ENCODE data around the gene BCAT1. TPM values are rescaled to one million over a fixed set of nuclear protein-coding genes. Genes with fewer than 3 reads are reported as not detected.

The BCAT1 gene
- total and polyA plus RNA-seq, 12 donors, result 0.95 to 17.0 (median 2.7) TPM

DNA sequence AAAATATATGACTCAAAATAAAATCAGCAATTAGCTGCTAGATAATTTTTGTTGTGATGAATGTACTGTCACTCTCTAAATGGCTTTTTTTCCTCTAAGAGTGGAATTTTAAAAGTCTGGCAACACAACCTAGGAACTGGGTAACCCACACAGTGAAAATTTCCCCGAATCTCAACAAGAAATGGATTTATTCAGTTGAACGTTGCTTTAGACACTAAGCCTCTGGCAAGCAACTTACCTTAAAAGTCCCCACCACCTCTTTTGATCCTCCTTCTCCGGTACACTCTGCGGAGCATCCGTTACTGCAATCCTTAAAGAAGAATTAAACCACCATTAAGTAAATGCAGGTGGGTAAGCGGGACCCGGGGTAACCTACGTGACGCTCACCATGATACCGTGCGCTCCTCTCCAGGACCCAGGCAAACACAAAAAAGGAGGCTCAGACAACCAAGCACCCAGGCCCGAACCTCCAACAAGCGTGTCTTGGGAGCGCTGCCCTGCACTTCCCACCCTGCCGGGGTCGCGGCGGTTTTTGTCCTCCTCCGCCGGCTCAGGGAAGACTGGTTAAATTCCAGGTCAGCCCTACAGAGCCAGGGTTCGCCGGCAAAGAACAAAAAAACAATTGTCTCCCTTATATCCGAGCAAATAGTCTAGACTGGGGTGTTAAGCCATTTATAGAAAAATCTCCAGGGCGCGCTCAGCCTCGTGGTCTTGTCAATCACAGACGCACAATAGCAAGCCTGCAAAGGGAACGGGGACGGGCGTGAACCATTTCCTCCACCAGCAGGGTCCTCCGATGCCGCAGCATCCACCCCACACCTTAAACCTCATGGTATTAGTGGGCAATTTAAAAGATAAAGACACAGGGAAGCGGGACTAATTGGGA lies 47.1 kb downstream of the BCAT1 start:
- peak overlapping the region in 3 of 10 donors; percentile 9 to 91 (median 29) for H3K27ac ChIP-seq
- peak in 5 of 8 donors; percentile 20 to 26 (median 24) for ATAC-seq
- peaks cover 8 to 45% (median 33%) of the 10 kb centered on the region in 7 donors for H3K27me3 ChIP-seq

DNA sequence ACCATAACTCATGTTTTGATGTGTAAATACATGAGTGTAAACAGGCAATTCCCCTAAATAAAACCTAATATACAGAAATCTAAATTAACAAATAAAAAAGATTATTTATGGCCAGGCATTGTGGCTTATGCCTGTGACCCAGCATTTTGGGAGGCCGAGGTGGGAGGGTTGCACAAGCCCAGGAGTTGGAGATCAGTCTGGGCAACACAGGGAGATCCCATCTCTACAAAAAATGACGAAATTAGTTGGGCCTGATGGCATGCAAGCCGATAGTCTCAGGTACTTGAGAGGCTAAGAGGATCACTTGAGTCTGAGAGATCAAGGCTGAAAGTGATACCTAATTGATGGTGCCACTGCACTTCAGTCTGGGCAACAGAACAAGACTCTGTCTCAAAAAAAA lies 48.7 kb downstream of the BCAT1 start:
- intact Hi-C loops (cut with DNase I), result no loop called here
- Histone ChIP-seq H3K36me3 (no peaks in the 10 kb centered on the region), H3K4me3 (no peak overlapping the region), H3K27me3 (peaks cover 8 to 36% (median 33%) of the 10 kb centered on the region in 7 donors), H3K9me3 (no peaks in the 10 kb centered on the region), H3K27ac (peak overlapping the region in 1 of 10 donors; percentile 69), H3K4me1 (peaks cover 0 to 61% (median 11%) of the 10 kb centered on the region in 9 donors)
- DNase-seq (no peak), ATAC-seq (no peak)
- TF ChIP-seq, protein P1, sequence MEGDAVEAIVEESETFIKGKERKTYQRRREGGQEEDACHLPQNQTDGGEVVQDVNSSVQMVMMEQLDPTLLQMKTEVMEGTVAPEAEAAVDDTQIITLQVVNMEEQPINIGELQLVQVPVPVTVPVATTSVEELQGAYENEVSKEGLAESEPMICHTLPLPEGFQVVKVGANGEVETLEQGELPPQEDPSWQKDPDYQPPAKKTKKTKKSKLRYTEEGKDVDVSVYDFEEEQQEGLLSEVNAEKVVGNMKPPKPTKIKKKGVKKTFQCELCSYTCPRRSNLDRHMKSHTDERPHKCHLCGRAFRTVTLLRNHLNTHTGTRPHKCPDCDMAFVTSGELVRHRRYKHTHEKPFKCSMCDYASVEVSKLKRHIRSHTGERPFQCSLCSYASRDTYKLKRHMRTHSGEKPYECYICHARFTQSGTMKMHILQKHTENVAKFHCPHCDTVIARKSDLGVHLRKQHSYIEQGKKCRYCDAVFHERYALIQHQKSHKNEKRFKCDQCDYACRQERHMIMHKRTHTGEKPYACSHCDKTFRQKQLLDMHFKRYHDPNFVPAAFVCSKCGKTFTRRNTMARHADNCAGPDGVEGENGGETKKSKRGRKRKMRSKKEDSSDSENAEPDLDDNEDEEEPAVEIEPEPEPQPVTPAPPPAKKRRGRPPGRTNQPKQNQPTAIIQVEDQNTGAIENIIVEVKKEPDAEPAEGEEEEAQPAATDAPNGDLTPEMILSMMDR (IDR thresholded peaks at IDR 0.05), result no peak
- 72 to 82% methylated on average over 3 of the region's 3 CpGs for WGBS, 2 donors

More for the DNA sequence above, 47.1 kb downstream of the BCAT1 start:
- H3K4me3 ChIP-seq, result peak overlapping the region in 8 of 10 donors; percentile 38 to 69 (median 60)
- intact Hi-C loops (cut with DNase I), result no loop called here
- WGBS, 2 donors, result 26 to 33% methylated on average over 33 of the region's 33 CpGs
- TF ChIP-seq, protein P1 (IDR thresholded peaks at IDR 0.05), result no peak
- DNase-seq, result no peak
- no peaks in the 10 kb centered on the region for H3K36me3 ChIP-seq
- H3K4me1 ChIP-seq, result peaks cover 0 to 59% (median 11%) of the 10 kb centered on the region in 9 donors
- H3K9me3 ChIP-seq, result no peaks in the 10 kb centered on the region

DNA sequence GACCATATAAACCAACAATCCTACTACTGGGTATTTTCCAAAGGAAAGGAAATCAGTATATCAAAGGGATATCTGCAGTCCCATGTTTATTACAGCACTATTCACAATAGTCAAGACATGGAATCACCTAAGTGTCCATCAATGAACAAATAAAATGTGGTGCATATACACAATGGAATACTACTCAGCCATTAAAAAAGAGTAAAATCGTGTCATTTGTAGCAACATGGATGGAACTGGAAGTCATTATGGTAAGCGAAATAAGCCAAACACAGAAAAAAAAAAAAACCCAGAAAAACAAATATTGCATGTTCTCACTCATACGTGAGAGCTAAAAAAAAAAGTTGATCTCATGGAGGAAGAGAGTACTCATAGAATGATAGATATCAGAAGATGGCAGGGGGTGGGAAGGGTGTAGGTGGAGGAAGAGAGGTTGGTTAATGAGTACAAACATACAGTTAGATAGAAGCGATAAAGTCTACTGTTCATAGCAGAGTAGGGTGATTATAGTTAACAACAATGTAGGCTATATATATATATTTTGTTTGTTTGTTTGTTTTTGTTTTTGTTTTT lies 49.3 kb downstream of the BCAT1 start:
- TF ChIP-seq, protein P1 (IDR thresholded peaks at IDR 0.05), result no peak
- H3K36me3 ChIP-seq, result no peaks in the 10 kb centered on the region
- H3K4me1 ChIP-seq, result peaks cover 0 to 61% (median 11%) of the 10 kb centered on the region in 9 donors
- intact Hi-C loops (cut with DNase I), result no loop called here
- H3K4me3 ChIP-seq, result no peak overlapping the region
- ATAC-seq, result no peak
- 96 to 98% methylated on average over 4 of the region's 4 CpGs for WGBS, 2 donors
- peaks cover 8 to 33% (median 30%) of the 10 kb centered on the region in 7 donors for H3K27me3 ChIP-seq
- no peaks in the 10 kb centered on the region for H3K9me3 ChIP-seq
- no peak for DNase-seq
- peak overlapping the region in 1 of 10 donors; percentile 69 for H3K27ac ChIP-seq

DNA sequence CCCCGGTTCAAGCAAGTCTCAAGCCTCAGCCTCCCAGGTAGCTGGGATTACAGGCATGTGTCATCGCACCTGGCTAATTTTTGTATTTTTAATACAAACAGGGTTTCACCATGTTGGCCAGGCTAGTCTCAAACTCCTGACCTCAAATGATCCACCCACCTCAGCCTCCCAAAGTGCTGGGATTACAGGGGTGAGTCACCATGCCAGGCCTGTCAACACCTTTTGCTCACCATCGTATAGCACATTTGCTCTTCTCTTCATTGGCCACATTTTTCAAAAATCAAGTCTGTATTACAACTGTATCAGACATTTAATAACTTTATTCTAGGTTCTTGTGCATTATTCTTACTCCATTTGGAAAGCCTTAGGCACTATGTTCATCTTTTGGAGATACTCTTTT lies 50.3 kb downstream of the BCAT1 start:
- intact Hi-C loops (cut with DNase I), result no loop called here

More for the DNA sequence above, 50.3 kb downstream of the BCAT1 start:
- WGBS, 2 donors, result 88% methylated on average over 3 of the region's 3 CpGs
- TF ChIP-seq, protein P1 (IDR thresholded peaks at IDR 0.05), result no peak
- no peak overlapping the region for H3K27ac ChIP-seq
- peaks cover 0 to 3% (median 0%) of the 10 kb centered on the region in 9 donors for H3K36me3 ChIP-seq
- ATAC-seq (no peak), DNase-seq (no peak)
- H3K4me3 ChIP-seq, result no peak overlapping the region
- H3K9me3 ChIP-seq, result no peaks in the 10 kb centered on the region
- peaks cover 0 to 57% (median 11%) of the 10 kb centered on the region in 9 donors for H3K4me1 ChIP-seq
- H3K27me3 ChIP-seq, result peaks cover 8 to 24% (median 21%) of the 10 kb centered on the region in 7 donors

All from heart right ventricle (tissue), 16 donors.